M059J (cell line): ENCODE results near the gene ASPHD1. TPM values are rescaled to one million over a fixed set of nuclear protein-coding genes. Genes with fewer than 3 reads are reported as not detected.
A peak's percentile ranks its signal among the peaks of the same experiment; 100 is the strongest.

Experiments used
- DNase-seq: peaks from one replicate; pipeline ENCODE4 v3.0.0-alpha.2; 2012; ENCODE audit warnings: low read depth
- total RNA-seq: library from RNA; depleted of rRNA; stranded (reverse); fragments of >200 nt; shearing (Covaris generic); gene quantifications from 2 replicates; pipeline ENCODE4 v1.2.3, GENCODE V29; 2014; rRNA removed

The ASPHD1 gene
- total RNA-seq, 1 experiment from 2014 or later, result 16.1 TPM

DNA sequence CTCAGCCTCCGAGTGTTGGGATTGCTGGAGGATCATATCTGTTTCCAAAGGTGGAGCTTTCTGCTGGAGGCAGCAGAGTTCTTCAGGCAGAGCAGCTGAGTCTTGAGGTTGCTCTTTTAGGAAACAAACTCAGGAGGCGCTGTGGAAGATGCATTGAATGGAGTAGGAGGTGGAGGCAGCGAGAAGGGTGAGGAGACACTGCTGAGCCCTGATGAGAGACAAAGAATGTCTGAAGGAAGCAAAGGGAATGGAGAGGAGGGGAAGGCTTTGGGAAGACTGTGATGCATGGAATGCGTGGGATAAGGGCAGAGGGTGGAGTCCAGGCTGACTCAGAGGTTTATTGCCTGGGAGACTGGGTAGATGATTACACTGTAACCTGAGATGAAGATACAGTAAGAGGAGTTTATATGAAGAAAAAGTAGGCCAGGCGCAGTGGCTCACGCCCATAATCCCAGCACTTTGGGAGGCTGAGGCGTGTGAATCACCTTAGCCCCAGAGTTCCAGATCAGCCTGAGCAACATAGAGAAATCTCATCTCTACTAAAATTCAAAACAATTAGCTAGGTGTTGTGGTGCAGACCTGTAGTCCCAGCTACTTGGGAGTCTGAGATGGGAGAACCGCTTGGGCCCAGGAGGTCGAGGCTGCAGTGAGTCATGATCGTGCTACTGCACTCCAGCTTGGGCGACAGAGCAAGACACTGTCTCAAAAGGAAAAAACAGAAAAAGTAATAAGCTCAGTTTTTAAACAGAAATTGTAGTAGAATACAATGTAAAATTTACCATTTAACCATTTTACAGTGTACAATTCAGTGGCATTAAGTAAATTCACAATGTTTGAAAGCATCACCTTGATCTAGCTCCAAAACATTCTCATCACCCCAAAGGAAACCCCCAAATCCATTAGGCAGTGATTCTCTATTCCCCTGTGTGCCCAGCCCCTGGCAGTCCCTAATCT is 43.8 kb downstream of the ASPHD1 start:
- DNase-seq, result peak; percentile 99

DNA sequence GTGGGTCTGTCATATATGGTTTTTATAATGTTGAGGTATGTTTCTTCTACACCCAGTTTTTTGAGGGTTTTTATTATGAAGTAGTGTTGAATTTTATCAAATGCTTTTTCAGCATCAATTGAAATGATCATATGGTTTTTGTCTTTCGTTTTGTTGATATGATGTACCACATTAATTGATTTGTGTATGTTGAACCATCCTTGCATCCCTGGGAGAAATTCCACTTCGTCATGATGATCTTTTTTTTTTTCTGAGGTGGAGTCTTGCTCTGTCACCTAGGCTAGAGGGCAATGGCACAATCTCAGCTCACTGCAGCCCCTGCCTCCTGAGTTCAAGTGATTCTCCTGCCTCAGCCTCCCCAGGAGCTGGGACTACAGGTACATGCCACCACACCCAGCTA is 47.6 kb downstream of the ASPHD1 start:
- DNase-seq, result no peak

DNA sequence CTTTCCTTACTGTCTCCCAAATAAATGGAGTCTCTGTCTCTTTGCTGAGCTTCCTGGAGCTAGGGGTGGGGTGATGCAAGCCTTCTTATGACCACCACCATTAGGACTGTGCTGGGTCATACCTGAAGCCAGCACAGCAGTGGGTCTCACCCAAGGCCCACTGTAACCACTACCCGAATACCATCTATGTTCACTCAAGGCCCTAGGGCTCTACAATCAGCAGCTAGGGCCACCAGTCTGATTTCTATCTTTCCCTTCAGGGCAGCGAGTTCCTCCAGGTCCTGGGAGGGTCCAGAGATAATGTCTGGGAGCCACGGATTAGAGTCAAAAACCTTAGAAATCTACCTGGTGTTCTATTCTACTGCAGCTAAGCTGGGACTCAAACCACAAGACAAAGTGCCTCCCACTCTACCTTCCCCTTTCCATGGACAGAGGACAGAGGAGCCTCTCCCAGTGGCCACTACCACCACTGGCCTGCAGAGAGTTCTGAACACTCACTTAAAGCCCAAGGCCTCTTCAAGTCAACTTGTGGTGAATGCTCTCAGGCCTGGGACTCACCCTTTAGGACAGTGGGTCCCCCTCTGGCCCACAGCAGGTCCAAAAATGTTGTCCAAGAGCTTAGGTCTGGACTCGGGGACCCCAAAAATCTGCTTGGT is 50.6 kb downstream of the ASPHD1 start:
- no peak for DNase-seq

DNA sequence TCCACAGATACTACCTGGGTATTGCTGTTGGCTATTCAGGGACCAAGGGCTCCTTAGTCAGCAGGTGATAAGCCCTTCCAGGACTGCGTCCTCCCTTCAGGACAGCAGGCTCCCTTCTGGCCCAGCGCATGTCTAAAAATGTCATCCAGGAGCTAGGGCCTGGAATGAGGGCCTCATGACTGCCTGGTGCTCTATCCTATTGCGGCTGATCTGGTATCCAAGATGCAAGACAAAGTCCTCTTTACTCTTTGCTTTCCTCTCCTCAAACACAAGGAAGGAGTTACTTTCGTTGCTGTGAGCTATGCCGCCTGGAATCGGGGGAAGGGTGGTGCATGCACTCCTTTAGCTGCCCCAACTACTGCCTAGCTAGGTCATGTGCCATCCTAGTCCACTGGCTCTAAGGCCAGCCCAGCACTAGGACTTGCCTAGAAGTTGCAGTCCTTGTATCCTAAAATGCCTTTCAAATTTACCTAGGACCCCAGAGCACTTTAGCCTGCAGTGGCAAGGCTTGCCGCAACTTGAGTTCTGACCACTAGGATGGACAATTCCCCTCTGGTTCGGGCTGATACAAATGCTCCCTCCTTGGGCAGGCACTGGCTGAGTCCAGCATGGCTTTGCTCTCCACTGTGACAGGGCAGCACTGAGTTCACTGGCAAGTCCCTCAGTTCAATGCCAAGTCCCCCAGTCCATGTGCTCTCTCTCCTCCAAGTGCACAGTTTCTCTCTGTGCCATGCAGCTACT is 51.5 kb downstream of the ASPHD1 start:
- DNase-seq, result no peak

Other genes starting within 250 kb of the ASPHD1 start
- gene SPN, start 237.2 kb upstream of the ASPHD1 start, total RNA-seq, result 1.1 and 1.8 TPM in 2 replicates
- 4.0 and 9.0 TPM in 2 replicates for gene QPRT, start 221.3 kb upstream of the ASPHD1 start, total RNA-seq
- gene C16orf54, start 154.5 kb upstream of the ASPHD1 start, total RNA-seq, result 0.54 and 0.84 TPM in 2 replicates
- not detected in 2 replicates for gene ZG16, start 122.2 kb upstream of the ASPHD1 start, total RNA-seq
- 68.6 and 79.0 TPM in 2 replicates for gene KIF22, start 109.7 kb upstream of the ASPHD1 start, total RNA-seq
- gene MAZ, start 94.0 kb upstream of the ASPHD1 start, total RNA-seq, result 127 and 223 TPM in 2 replicates
- gene PRRT2, start 88.3 kb upstream of the ASPHD1 start, total RNA-seq, result 0.20 and 0.94 TPM in 2 replicates
- gene PAGR1, start 84.3 kb upstream of the ASPHD1 start, total RNA-seq, result 45.4 and 58.2 TPM in 2 replicates
- 112 and 186 TPM in 2 replicates for gene MVP, start 80.0 kb upstream of the ASPHD1 start, total RNA-seq
- gene CDIPT, start 37.3 kb upstream of the ASPHD1 start, total RNA-seq, result 90.7 and 103 TPM in 2 replicates
- 16.7 and 38.3 TPM in 2 replicates for gene SEZ6L2, start 938 bp upstream of the ASPHD1 start, total RNA-seq
- 11.3 and 16.8 TPM in 2 replicates for gene KCTD13, start 25.7 kb downstream of the ASPHD1 start, total RNA-seq
- 86.9 and 110 TPM in 2 replicates for gene TMEM219, start 61.6 kb downstream of the ASPHD1 start, total RNA-seq
- 24.1 and 47.4 TPM in 2 replicates for gene TAOK2, start 73.4 kb downstream of the ASPHD1 start, total RNA-seq
- 17.1 and 19.0 TPM in 2 replicates for gene HIRIP3, start 95.1 kb downstream of the ASPHD1 start, total RNA-seq
- 122 and 187 TPM in 2 replicates for gene INO80E, start 95.8 kb downstream of the ASPHD1 start, total RNA-seq
- gene DOC2A, start 110.5 kb downstream of the ASPHD1 start, total RNA-seq, result 0.52 and 0.62 TPM in 2 replicates
- gene C16orf92, start 122.7 kb downstream of the ASPHD1 start, total RNA-seq, result not detected in 2 replicates
- 0.42 TPM in 1 of 2 replicates, not detected in the other for gene TLCD3B, start 130.8 kb downstream of the ASPHD1 start, total RNA-seq
- gene ALDOA, start 165.3 kb downstream of the ASPHD1 start, total RNA-seq, result 3,016 and 3,039 TPM in 2 replicates
- gene PPP4C, start 175.5 kb downstream of the ASPHD1 start, total RNA-seq, result 143 and 169 TPM in 2 replicates
- 0.39 TPM in 1 of 2 replicates, not detected in the other for gene TBX6, start 191.4 kb downstream of the ASPHD1 start, total RNA-seq
- gene YPEL3, start 195.7 kb downstream of the ASPHD1 start, total RNA-seq, result 6.0 and 23.1 TPM in 2 replicates
- gene GDPD3, start 213.0 kb downstream of the ASPHD1 start, total RNA-seq, result 0.52 and 1.8 TPM in 2 replicates
- 38.7 and 42.5 TPM in 2 replicates for gene MAPK3, start 222.7 kb downstream of the ASPHD1 start, total RNA-seq